ENCODE measurements around the gene ATG4B.
"Not testable (repeated sequence)": the region's sequence is repeated elsewhere in the genome, so short reads cannot be mapped to it uniquely, and the experiment has no call there.

Gene ATG4B

GRCh38 chr2:241637018-241637794 is at the start of gene ATG4B, which contains the start of gene THAP4:
TSS of gene ATG4B (plus strand) at chr2:241637693. CDS start at chr2:241637715, 22 bp downstream.
TSS of gene THAP4 (minus strand) at chr2:241637158. CDS start at chr2:241637017, 141 bp downstream.
- peak; percentile 74 for ATAC-seq (ENCODE audit: low read depth)
- peak within 1 kb of the TSS; percentile 98 for H3K4me3 Mint-ChIP-seq
- peaks cover 36% of the 10 kb centered on the region for H3K4me1 Mint-ChIP-seq
- peaks cover 18% of the 10 kb centered on the region for H3K36me3 Mint-ChIP-seq
- no peaks in the 10 kb centered on the region for H3K27me3 Mint-ChIP-seq
- H3K27ac Mint-ChIP-seq = peak within 1 kb of the TSS; percentile 83
- DNase-seq (ENCODE audit: low spot score in 2 of 2) = peak; percentile 75 to 91
- no peaks in the 10 kb centered on the region for H3K9me3 Mint-ChIP-seq

GRCh38 chr2:241589863-241590262 is 47.6 kb upstream of the ATG4B start:
- not testable (repeated sequence) for H3K27me3 Mint-ChIP-seq; DNase-seq (ENCODE audit: low spot score in 2 of 2); H3K4me3 Mint-ChIP-seq; H3K4me1 Mint-ChIP-seq; H3K27ac Mint-ChIP-seq; ATAC-seq (ENCODE audit: low read depth); H3K9me3 Mint-ChIP-seq
- peaks cover 43% of the 10 kb centered on the region for H3K36me3 Mint-ChIP-seq

GRCh38 chr2:241590496-241591455 is 46.7 kb upstream of the ATG4B start:
- H3K36me3 Mint-ChIP-seq = peaks cover 36% of the 10 kb centered on the region
- H3K4me3 Mint-ChIP-seq, H3K27ac Mint-ChIP-seq: not testable (repeated sequence)

GRCh38 chr2:241592126-241592845 is 45.2 kb upstream of the ATG4B start:
- Mint-ChIP-seq H3K27me3 (no peaks in the 10 kb centered on the region), H3K27ac (no peak overlapping the region), H3K4me1 (no peaks in the 10 kb centered on the region), H3K9me3 (no peaks in the 10 kb centered on the region), H3K36me3 (peaks cover 27% of the 10 kb centered on the region), H3K4me3 (no peak overlapping the region)
- no peak for DNase-seq (ENCODE audit: low spot score in 2 of 2)
- ATAC-seq (ENCODE audit: low read depth) = no peak

More at GRCh38 chr2:241590496-241591455, 46.7 kb upstream of the ATG4B start:
- H3K4me1 Mint-ChIP-seq; DNase-seq (ENCODE audit: low spot score in 2 of 2); ATAC-seq (ENCODE audit: low read depth); H3K9me3 Mint-ChIP-seq; H3K27me3 Mint-ChIP-seq: not testable (repeated sequence)

- no peaks in the 10 kb centered on the region for H3K27me3 Mint-ChIP-seq
These were observed 44.2 kb upstream of the ATG4B start for GRCh38 chr2:241593271-241593670.

GRCh38 chr2:241595600-241596140 is 41.8 kb upstream of the ATG4B start:
- Mint-ChIP-seq H3K27me3 (no peaks in the 10 kb centered on the region), H3K27ac (no peak overlapping the region), H3K36me3 (peaks cover 22% of the 10 kb centered on the region), H3K4me3 (no peak overlapping the region), H3K9me3 (no peaks in the 10 kb centered on the region), H3K4me1 (no peaks in the 10 kb centered on the region)
- ATAC-seq (ENCODE audit: low read depth) (no peak), DNase-seq (ENCODE audit: low spot score in 2 of 2) (no peak)

More at GRCh38 chr2:241593271-241593670, 44.2 kb upstream of the ATG4B start:
- no peaks in the 10 kb centered on the region for H3K4me1 Mint-ChIP-seq
- H3K9me3 Mint-ChIP-seq = no peaks in the 10 kb centered on the region
- ATAC-seq (ENCODE audit: low read depth) (no peak), DNase-seq (ENCODE audit: low spot score in 2 of 2) (no peak)
- peaks cover 21% of the 10 kb centered on the region for H3K36me3 Mint-ChIP-seq
- H3K4me3 Mint-ChIP-seq = no peak overlapping the region
- no peak overlapping the region for H3K27ac Mint-ChIP-seq

- Mint-ChIP-seq H3K4me1 (no peaks in the 10 kb centered on the region), H3K27me3 (no peaks in the 10 kb centered on the region), H3K27ac (no peak overlapping the region), H3K36me3 (peaks cover 30% of the 10 kb centered on the region), H3K9me3 (no peaks in the 10 kb centered on the region), H3K4me3 (no peak overlapping the region)
- ATAC-seq (ENCODE audit: low read depth) = no peak
- DNase-seq (ENCODE audit: low spot score in 2 of 2) = no peak
These were observed 39.9 kb upstream of the ATG4B start for GRCh38 chr2:241597561-241597960.

GRCh38 chr2:241598061-241598460 is 39.4 kb upstream of the ATG4B start:
- no peak overlapping the region for H3K4me3 Mint-ChIP-seq
- no peak overlapping the region for H3K27ac Mint-ChIP-seq
- no peak for ATAC-seq (ENCODE audit: low read depth)
- no peak for DNase-seq (ENCODE audit: low spot score in 2 of 2)
- peaks cover 29% of the 10 kb centered on the region for H3K36me3 Mint-ChIP-seq
- no peaks in the 10 kb centered on the region for H3K27me3 Mint-ChIP-seq
- H3K9me3 Mint-ChIP-seq = no peaks in the 10 kb centered on the region
- H3K4me1 Mint-ChIP-seq = no peaks in the 10 kb centered on the region

- Mint-ChIP-seq H3K4me1 (no peaks in the 10 kb centered on the region), H3K27ac (no peak overlapping the region), H3K9me3 (no peaks in the 10 kb centered on the region), H3K36me3 (peaks cover 29% of the 10 kb centered on the region), H3K27me3 (no peaks in the 10 kb centered on the region), H3K4me3 (no peak overlapping the region)
- ATAC-seq (ENCODE audit: low read depth) (no peak), DNase-seq (ENCODE audit: low spot score in 2 of 2) (no peak)
These were observed 39.0 kb upstream of the ATG4B start for GRCh38 chr2:241598487-241598886.

GRCh38 chr2:241599615-241600014 is 37.9 kb upstream of the ATG4B start:
- no peaks in the 10 kb centered on the region for H3K27me3 Mint-ChIP-seq
- no peak overlapping the region for H3K27ac Mint-ChIP-seq
- no peaks in the 10 kb centered on the region for H3K4me1 Mint-ChIP-seq
- peaks cover 26% of the 10 kb centered on the region for H3K36me3 Mint-ChIP-seq
- no peak for DNase-seq (ENCODE audit: low spot score in 2 of 2)
- no peaks in the 10 kb centered on the region for H3K9me3 Mint-ChIP-seq
- no peak for ATAC-seq (ENCODE audit: low read depth)
- no peak overlapping the region for H3K4me3 Mint-ChIP-seq

GRCh38 chr2:241601841-241602240 is 35.7 kb upstream of the ATG4B start:
- H3K9me3 Mint-ChIP-seq = no peaks in the 10 kb centered on the region
- peaks cover 26% of the 10 kb centered on the region for H3K36me3 Mint-ChIP-seq

GRCh38 chr2:241602720-241603119 is 34.8 kb upstream of the ATG4B start:
- no peak overlapping the region for H3K4me3 Mint-ChIP-seq
- peaks cover 2% of the 10 kb centered on the region for H3K4me1 Mint-ChIP-seq
- H3K36me3 Mint-ChIP-seq = peaks cover 26% of the 10 kb centered on the region
- no peak for DNase-seq (ENCODE audit: low spot score in 2 of 2)
- H3K9me3 Mint-ChIP-seq = no peaks in the 10 kb centered on the region
- no peak for ATAC-seq (ENCODE audit: low read depth)
- H3K27ac Mint-ChIP-seq = no peak overlapping the region
- H3K27me3 Mint-ChIP-seq = no peaks in the 10 kb centered on the region

More at GRCh38 chr2:241601841-241602240, 35.7 kb upstream of the ATG4B start:
- DNase-seq (ENCODE audit: low spot score in 2 of 2) (no peak), ATAC-seq (ENCODE audit: low read depth) (no peak)
- Mint-ChIP-seq H3K4me3 (no peak overlapping the region), H3K4me1 (peaks cover 2% of the 10 kb centered on the region), H3K27me3 (no peaks in the 10 kb centered on the region), H3K27ac (no peak overlapping the region)

GRCh38 chr2:241603686-241604085 is 33.8 kb upstream of the ATG4B start:
- H3K4me1 Mint-ChIP-seq = peaks cover 5% of the 10 kb centered on the region
- ATAC-seq (ENCODE audit: low read depth) (no peak), DNase-seq (ENCODE audit: low spot score in 2 of 2) (no peak)
- H3K36me3 Mint-ChIP-seq = peaks cover 27% of the 10 kb centered on the region
- no peak overlapping the region for H3K4me3 Mint-ChIP-seq
- no peaks in the 10 kb centered on the region for H3K27me3 Mint-ChIP-seq
- H3K9me3 Mint-ChIP-seq = no peaks in the 10 kb centered on the region
- H3K27ac Mint-ChIP-seq = no peak overlapping the region

Data from memory B cell (primary cell).